ENCODE data around the gene CREBZF. TPM values are rescaled to one million over a fixed set of nuclear protein-coding genes. Genes with fewer than 3 reads are reported as not detected.

Gene CREBZF
- total RNA-seq, 1 experiment from 2014 or later: 99.4 TPM

- ChIA-PET POLR2A (interaction anchor here (1.0 to 2.6 kb wide), 6 partner anchors 8 to 440 kb away, joined by 3 to 38 read pairs (median 7); partner anchors contain the start of genes CCDC83, CREBZF, PICALM and TMEM126A), CTCF (interaction anchor here (0.6 to 1.9 kb wide), 7 partner anchors 8 to 226 kb away, joined by 3 to 13 read pairs (median 3); partner anchors contain the start of genes CCDC83, CREBZF and TMEM126A)
- Histone ChIP-seq H3K4me1 (peaks cover 14% of the 10 kb centered on the region), H3K36me3 (ENCODE audit: control insufficient read depth, insufficient read depth, low read length) (no peaks in the 10 kb centered on the region; the same call in 1 of the 2 replicates), H3K27me3 (replicated peaks; ENCODE audit: control insufficient read depth, insufficient read depth, low read length) (no peaks in the 10 kb centered on the region), H3K9me3 (no peaks in the 10 kb centered on the region), H3K4me3 (ENCODE audit: low read depth, low read length) (peak overlapping the region; percentile 58)
- peak overlapping the region; percentile 98 for H3K4me3 Mint-ChIP-seq (ENCODE audit: unreplicated experiment)
- H3K27ac Mint-ChIP-seq (ENCODE audit: unreplicated experiment): peak overlapping the region; percentile 96
- intact Hi-C loops (cut with micrococcal nuclease; ENCODE audit: unreplicated experiment): loop anchor here (1.0 to 2.0 kb wide), 5 partner anchors 18 to 484 kb away; partner anchors contain the start of genes CCDC83 and TMEM126A
- TF ChIP-seq CTCF (IDR thresholded peaks at IDR 0.05; ENCODE audit: insufficient read depth in 1 of 2, low read depth in 1 of 2, low read length in 1 of 2, severe bottlenecking in 1 of 2, unreplicated experiment in 1 of 2): no peak
- H3K9me3 Mint-ChIP-seq (ENCODE audit: unreplicated experiment): no peaks in the 10 kb centered on the region
- H3K27me3 Mint-ChIP-seq (ENCODE audit: insufficient read depth, unreplicated experiment): no peaks in the 10 kb centered on the region
- no peak for DNase-seq
- TSS peak; percentile 73 for BruUV-seq (replicated peaks)
- H3K4me1 Mint-ChIP-seq (ENCODE audit: low read depth, unreplicated experiment): peaks cover 13% of the 10 kb centered on the region
- H3K36me3 Mint-ChIP-seq (ENCODE audit: insufficient read depth, unreplicated experiment): peaks cover 33% of the 10 kb centered on the region
Measured at GRCh38 chr11:85628771-85629341, 36.1 kb downstream of the CREBZF start.

GRCh38 chr11:85627998-85628770 lies 36.7 kb downstream of the CREBZF start, which contains the start of gene TMEM126B:
TMEM126B (plus strand) TSS chr11:85628593; CDS start chr11:85628608, 15 bp downstream.
- Mint-ChIP-seq H3K36me3 (ENCODE audit: insufficient read depth, unreplicated experiment) (peaks cover 29% of the 10 kb centered on the region), H3K27me3 (ENCODE audit: insufficient read depth, unreplicated experiment) (no peaks in the 10 kb centered on the region), H3K27ac (ENCODE audit: unreplicated experiment) (peak within 1 kb of the TSS; percentile 96), H3K9me3 (ENCODE audit: unreplicated experiment) (no peaks in the 10 kb centered on the region), H3K4me1 (ENCODE audit: low read depth, unreplicated experiment) (peaks cover 13% of the 10 kb centered on the region), H3K4me3 (ENCODE audit: unreplicated experiment) (peak within 1 kb of the TSS; percentile 98)
- TF ChIP-seq CTCF (IDR thresholded peaks at IDR 0.05; ENCODE audit: insufficient read depth in 1 of 2, low read depth in 1 of 2, low read length in 1 of 2, severe bottlenecking in 1 of 2, unreplicated experiment in 1 of 2): no peak
- peak; percentile 99 to 100 for DNase-seq
- Histone ChIP-seq H3K4me3 (ENCODE audit: low read depth, low read length) (peak within 1 kb of the TSS; percentile 58), H3K36me3 (ENCODE audit: control insufficient read depth, insufficient read depth, low read length) (no peaks in the 10 kb centered on the region; the same call in 1 of the 2 replicates), H3K9me3 (no peaks in the 10 kb centered on the region), H3K4me1 (peaks cover 8% of the 10 kb centered on the region; the same call in 1 of the 2 replicates), H3K27me3 (replicated peaks; ENCODE audit: control insufficient read depth, insufficient read depth, low read length) (no peaks in the 10 kb centered on the region)
- POLR2A ChIA-PET: interaction anchor here (0.6 to 2.6 kb wide), 7 partner anchors 9 to 441 kb away, joined by 3 to 38 read pairs (median 4); partner anchors contain the start of genes CCDC83, CREBZF, PICALM and TMEM126A
- no TSS peak for BruUV-seq (replicated peaks)
- intact Hi-C loops (cut with micrococcal nuclease; ENCODE audit: unreplicated experiment): loop anchor here (1.0 to 2.0 kb wide), 5 partner anchors 19 to 485 kb away; partner anchors contain the start of genes CCDC83 and TMEM126A
- CTCF ChIA-PET: interaction anchor here (0.6 to 1.9 kb wide), 8 partner anchors 8 to 227 kb away, joined by 3 to 13 read pairs (median 3); partner anchors contain the start of genes CCDC83, CREBZF and TMEM126A
